ENCODE measurements around the gene CCRL2. TPM values are rescaled to one million over a fixed set of nuclear protein-coding genes. Genes with fewer than 3 reads are reported as not detected.

Gene CCRL2
- total and polyA plus RNA-seq, 2 of the 8 experiments (the other 6 are each of a cell fraction or from before 2014, with no cell fraction given), result not detected

DNA sequence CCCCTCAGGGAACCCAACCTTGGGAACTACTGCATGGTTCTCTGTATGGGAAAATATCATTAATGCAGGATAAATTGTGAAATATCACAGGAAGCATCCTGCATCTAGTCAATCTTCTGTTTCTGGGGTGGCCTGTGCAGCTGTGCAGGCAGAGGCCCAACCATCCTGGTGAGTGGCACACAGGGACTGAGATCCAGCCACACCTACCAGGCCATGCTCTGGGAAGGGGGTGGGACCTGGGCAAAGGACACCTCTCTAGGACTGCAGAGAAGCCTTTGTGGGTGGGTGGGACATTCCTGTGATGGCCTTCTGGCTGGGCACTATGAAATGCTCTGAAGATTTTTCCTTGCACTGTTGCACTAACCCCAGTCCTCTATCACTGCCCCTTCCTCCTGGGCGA, 26.8 kb downstream of the CCRL2 start:
- CTCF ChIA-PET (ENCODE audit: partially characterized antibody), result interaction anchor here (1.7 to 3.4 kb wide), 2 partner anchors 10 to 16 kb away, joined by 4 to 18 read pairs; no protein-coding TSS in a partner anchor
- no peak overlapping the region for H3K18ac ChIP-seq (ENCODE audit: extremely low read depth, low read length)
- no peak for DNase-seq (ENCODE audit: low read depth in 1 of 2, low spot score in 2 of 2)
- TF ChIP-seq RBBP5 (IDR thresholded peaks at IDR 0.05; ENCODE audit: borderline replicate concordance, low read depth, low read length), result no peak
- TF ChIP-seq POU5F1 (IDR thresholded peaks at IDR 0.05; ENCODE audit: low read depth, low read length), result no peak
- TF ChIP-seq CHD1 (IDR thresholded peaks at IDR 0.05; ENCODE audit: low read depth, low read length), result no peak
- TF ChIP-seq POLR2A (IDR thresholded peaks at IDR 0.05; ENCODE audit: control extremely low read depth in 1 of 2, low read depth in 2 of 2, low read length in 2 of 2), result no peak
- TF ChIP-seq, protein P1, sequence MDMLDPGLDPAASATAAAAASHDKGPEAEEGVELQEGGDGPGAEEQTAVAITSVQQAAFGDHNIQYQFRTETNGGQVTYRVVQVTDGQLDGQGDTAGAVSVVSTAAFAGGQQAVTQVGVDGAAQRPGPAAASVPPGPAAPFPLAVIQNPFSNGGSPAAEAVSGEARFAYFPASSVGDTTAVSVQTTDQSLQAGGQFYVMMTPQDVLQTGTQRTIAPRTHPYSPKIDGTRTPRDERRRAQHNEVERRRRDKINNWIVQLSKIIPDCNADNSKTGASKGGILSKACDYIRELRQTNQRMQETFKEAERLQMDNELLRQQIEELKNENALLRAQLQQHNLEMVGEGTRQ (IDR thresholded peaks at IDR 0.05; ENCODE audit: low read length), result no peak
- TF ChIP-seq, protein P2, sequence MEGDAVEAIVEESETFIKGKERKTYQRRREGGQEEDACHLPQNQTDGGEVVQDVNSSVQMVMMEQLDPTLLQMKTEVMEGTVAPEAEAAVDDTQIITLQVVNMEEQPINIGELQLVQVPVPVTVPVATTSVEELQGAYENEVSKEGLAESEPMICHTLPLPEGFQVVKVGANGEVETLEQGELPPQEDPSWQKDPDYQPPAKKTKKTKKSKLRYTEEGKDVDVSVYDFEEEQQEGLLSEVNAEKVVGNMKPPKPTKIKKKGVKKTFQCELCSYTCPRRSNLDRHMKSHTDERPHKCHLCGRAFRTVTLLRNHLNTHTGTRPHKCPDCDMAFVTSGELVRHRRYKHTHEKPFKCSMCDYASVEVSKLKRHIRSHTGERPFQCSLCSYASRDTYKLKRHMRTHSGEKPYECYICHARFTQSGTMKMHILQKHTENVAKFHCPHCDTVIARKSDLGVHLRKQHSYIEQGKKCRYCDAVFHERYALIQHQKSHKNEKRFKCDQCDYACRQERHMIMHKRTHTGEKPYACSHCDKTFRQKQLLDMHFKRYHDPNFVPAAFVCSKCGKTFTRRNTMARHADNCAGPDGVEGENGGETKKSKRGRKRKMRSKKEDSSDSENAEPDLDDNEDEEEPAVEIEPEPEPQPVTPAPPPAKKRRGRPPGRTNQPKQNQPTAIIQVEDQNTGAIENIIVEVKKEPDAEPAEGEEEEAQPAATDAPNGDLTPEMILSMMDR (IDR thresholded peaks at IDR 0.05; ENCODE audit: control extremely low read depth in 1 of 3, insufficient read depth in 1 of 3, low read depth in 1 of 3, low read length in 3 of 3), result no peak
- no peak for TF ChIP-seq CBX8 (IDR thresholded peaks at IDR 0.05; ENCODE audit: borderline replicate concordance, low read depth, low read length)
- TF ChIP-seq RFX5 (IDR thresholded peaks at IDR 0.05; ENCODE audit: borderline replicate concordance, low read depth, low read length), result no peak
- no peak for TF ChIP-seq TAF1 (IDR thresholded peaks at IDR 0.05; ENCODE audit: low read depth, low read length)
- TF ChIP-seq ZNF274 (IDR thresholded peaks at IDR 0.05; ENCODE audit: borderline replicate concordance, extremely low read depth, low read length), result no peak
- no peak for TF ChIP-seq CREB1 (IDR thresholded peaks at IDR 0.05)
- no peak for TF ChIP-seq JUN (IDR thresholded peaks at IDR 0.05; ENCODE audit: low read depth, low read length)

More for the DNA sequence above, 26.8 kb downstream of the CCRL2 start:
- H2BK5ac ChIP-seq (ENCODE audit: low read depth, low read length), result no peak overlapping the region
- no peak for FAIRE-seq
- no peak overlapping the region for H3K4me3 ChIP-seq (ENCODE audit: extremely low read depth in 1 of 4, insufficient read depth in 2 of 4, low read depth in 3 of 4, low read length in 4 of 4)
- no peak overlapping the region for H2BK12ac ChIP-seq (ENCODE audit: low read depth, low read length)
- no peaks in the 10 kb centered on the region for H3K27me3 ChIP-seq (replicated peaks in 1 of 4; ENCODE audit: control insufficient read depth in 3 of 4, extremely low read depth in 1 of 4, insufficient read depth in 3 of 4, low read length in 3 of 4)
- H3K9ac ChIP-seq (replicated peaks in 1 of 4; ENCODE audit: extremely low read depth in 1 of 4, low read depth in 3 of 4, low read length in 3 of 4), result no peak overlapping the region
- 68% methylated on average over 1 of the region's 1 CpG; no CpG with 5 or more reads in 1 of the 2 experiments for WGBS, 2 experiments (ENCODE audit: extremely low coverage in 1 of 2, insufficient coverage in 1 of 2, insufficient read length in 1 of 2, insufficient replicate concordance in 2 of 2, low coverage in 1 of 2, low lambda C conversion rate in 2 of 2, missing lambda C conversion rate in 1 of 2)
- no peak overlapping the region for H4K8ac ChIP-seq (ENCODE audit: extremely low read depth, insufficient read depth, low read length)
- H3K14ac ChIP-seq (ENCODE audit: insufficient read length), result no peak overlapping the region
- no peaks in the 10 kb centered on the region for H3K79me1 ChIP-seq (ENCODE audit: low read depth, low read length)
- no peak overlapping the region for H4K5ac ChIP-seq (ENCODE audit: insufficient read length, low read depth, low read length)
- no peak overlapping the region for H2AK5ac ChIP-seq (ENCODE audit: low read depth, low read length)
- no peak overlapping the region for H3K23ac ChIP-seq (ENCODE audit: insufficient read length)
- no peaks in the 10 kb centered on the region for H3K79me2 ChIP-seq (ENCODE audit: control insufficient read depth in 1 of 2, insufficient read depth in 2 of 2, low read length in 2 of 2)
- H4K20me1 ChIP-seq (replicated peaks in 1 of 2; ENCODE audit: control insufficient read depth in 1 of 2, insufficient read depth in 2 of 2, low read length in 2 of 2), result no peaks in the 10 kb centered on the region
- H3K23me2 ChIP-seq (ENCODE audit: low read depth, low read length), result no peaks in the 10 kb centered on the region
- no peak overlapping the region for H3K4me2 ChIP-seq (ENCODE audit: insufficient read depth in 1 of 2, low read depth in 2 of 2, low read length in 2 of 2)
- no peak overlapping the region for H3K56ac ChIP-seq (replicated peaks; ENCODE audit: insufficient read length, low read depth, low read length)
- H3K4ac ChIP-seq (replicated peaks; ENCODE audit: insufficient read length, low read depth, low read length), result no peak overlapping the region
- POLR2A ChIA-PET (ENCODE audit: partially characterized antibody), result no interaction called here
- H3K36me3 ChIP-seq (ENCODE audit: control insufficient read depth in 2 of 4, insufficient read depth in 4 of 4, low read length in 3 of 4), result no peaks in the 10 kb centered on the region
- no peak overlapping the region for H3K27ac ChIP-seq (ENCODE audit: low read depth, low read length)
- no peak overlapping the region for H2AFZ ChIP-seq (ENCODE audit: low read length)
- no peak overlapping the region for H2BK15ac ChIP-seq (ENCODE audit: low read length)
- no peaks in the 10 kb centered on the region for H3K4me1 ChIP-seq (replicated peaks in 1 of 4; ENCODE audit: control insufficient read depth in 3 of 4, insufficient read depth in 4 of 4, low read length in 3 of 4)
- no peak overlapping the region for H2BK20ac ChIP-seq (ENCODE audit: low read length)
- H4K91ac ChIP-seq (replicated peaks; ENCODE audit: insufficient read length, low read length), result no peak overlapping the region
- no peak overlapping the region for H2BK120ac ChIP-seq (replicated peaks; ENCODE audit: low read depth, low read length)
- peaks cover 5% of the 10 kb centered on the region in 2 experiments; a peak in 3 of 4 replicates for H3K9me3 ChIP-seq (ENCODE audit: insufficient read depth in 2 of 2, low read depth in 1 of 2, low read length in 1 of 2)

Data from H1 (cell line).